Measurements from ENCODE around the gene RPL4. TPM values are rescaled to one million over a fixed set of nuclear protein-coding genes. Genes with fewer than 3 reads are reported as not detected.

RPL4 gene
- total RNA-seq, 6 donors from 2014 or later, result 807 to 2,526 (median 1,681) TPM

DNA sequence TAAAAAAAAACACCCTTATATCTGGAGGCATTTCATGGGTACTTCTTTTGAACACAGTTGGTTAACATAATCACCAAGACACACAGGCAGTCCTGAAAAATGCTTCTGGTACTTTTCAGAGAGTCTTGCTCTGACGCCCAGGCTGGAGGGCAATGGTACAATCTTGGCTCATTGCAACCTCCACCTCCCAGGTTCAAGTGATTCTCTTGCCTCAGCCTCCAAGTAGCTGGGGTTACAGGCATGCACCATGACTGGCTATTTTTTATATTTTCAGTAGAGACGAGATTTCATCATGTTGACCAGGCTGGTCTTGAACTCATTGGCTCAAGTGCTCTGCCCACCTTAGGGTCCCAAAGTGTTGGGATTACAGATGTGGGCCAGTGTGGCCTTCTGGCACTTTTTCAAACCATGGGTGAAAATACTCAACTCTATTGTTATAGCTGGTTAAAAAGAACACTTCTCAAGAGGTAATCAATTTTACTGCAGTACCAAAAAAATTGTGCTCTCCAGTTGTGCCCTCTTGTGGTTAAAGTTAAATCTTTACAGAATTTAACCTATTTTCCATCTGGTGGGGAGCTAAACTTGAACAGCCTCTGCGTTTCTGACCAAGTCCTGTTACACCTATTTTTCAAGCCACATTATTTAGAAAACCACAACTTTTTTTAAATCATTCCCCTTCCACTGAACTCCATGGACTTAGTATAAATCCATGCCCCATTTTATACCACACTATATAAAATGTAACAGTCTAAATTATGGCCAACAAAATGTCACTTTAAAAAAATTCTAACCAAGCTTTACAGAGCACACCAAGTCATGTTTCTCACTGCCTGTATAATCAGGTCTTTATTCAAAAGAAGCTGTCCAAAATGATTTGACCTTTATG, 5.9 kb downstream of the RPL4 start:
- no peaks in the 10 kb centered on the region for H3K27me3 ChIP-seq
- TF ChIP-seq, protein P1, sequence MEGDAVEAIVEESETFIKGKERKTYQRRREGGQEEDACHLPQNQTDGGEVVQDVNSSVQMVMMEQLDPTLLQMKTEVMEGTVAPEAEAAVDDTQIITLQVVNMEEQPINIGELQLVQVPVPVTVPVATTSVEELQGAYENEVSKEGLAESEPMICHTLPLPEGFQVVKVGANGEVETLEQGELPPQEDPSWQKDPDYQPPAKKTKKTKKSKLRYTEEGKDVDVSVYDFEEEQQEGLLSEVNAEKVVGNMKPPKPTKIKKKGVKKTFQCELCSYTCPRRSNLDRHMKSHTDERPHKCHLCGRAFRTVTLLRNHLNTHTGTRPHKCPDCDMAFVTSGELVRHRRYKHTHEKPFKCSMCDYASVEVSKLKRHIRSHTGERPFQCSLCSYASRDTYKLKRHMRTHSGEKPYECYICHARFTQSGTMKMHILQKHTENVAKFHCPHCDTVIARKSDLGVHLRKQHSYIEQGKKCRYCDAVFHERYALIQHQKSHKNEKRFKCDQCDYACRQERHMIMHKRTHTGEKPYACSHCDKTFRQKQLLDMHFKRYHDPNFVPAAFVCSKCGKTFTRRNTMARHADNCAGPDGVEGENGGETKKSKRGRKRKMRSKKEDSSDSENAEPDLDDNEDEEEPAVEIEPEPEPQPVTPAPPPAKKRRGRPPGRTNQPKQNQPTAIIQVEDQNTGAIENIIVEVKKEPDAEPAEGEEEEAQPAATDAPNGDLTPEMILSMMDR (IDR thresholded peaks at IDR 0.05), result peak in 3 of 6 experiments; percentile 4 to 25 (median 20)
- no peak for TF ChIP-seq POLR2A (IDR thresholded peaks at IDR 0.05)
- H3K9me3 ChIP-seq, result no peaks in the 10 kb centered on the region
- H3K27ac ChIP-seq, result peak overlapping the region in 3 of 4 donors; percentile 89 to 94 (median 92)
- ATAC-seq (ENCODE audit: low FRiP score in 2 of 2) (no peak), DNase-seq (no peak)
- H3K4me1 ChIP-seq, result peaks cover 22 to 58% (median 31%) of the 10 kb centered on the region in 4 donors
- peaks cover 33 to 74% (median 58%) of the 10 kb centered on the region in 4 donors for H3K36me3 ChIP-seq
- H3K4me3 ChIP-seq, result peak overlapping the region in 1 of 4 donors; percentile 96
- 55 to 68% methylated on average over 3 of the region's 3 CpGs for WGBS, 2 donors

DNA sequence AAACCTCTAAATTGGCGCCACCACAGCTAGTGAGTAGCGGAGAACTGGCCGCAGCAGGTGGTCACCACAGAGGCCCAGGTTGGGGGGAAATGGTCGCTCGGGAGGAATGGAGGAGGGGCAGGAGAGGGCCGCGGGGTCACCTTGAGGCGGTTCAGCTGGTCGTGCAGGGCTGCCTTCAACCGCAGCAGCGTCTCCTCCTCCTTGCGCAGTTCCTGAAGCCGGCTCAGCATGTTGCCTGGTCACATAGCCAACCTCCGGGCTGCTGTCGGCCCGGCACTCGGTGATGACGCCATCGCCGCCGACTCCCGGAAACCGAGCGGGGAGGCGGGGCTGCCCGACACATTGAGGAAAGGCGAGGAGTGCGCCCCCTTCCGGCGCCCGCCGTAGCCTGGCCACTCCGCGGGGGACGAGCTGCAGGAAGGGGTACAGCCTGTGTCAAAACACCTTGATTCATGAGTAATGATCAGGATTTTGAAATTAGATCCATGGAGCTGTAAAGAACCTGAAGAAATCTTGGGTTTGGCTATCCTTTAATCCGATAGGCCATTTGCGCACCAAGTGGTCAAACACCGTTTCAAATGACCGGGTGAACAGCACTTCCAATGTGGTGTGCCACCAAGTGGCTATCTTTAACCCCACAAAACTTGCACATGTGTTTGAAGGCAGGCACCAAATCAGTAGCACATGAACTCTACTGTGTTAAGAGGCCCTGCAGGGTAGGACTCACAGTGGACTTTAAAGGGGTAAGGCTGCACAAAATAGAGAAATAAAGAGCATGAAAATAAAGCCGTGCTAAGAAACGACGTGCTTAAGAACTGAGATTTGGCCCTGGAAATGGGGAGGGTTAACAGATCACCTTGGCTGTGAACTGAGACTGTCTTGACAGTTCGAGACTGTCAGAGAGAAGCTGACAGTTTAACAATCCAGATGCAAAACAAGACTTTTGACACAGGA, 6.9 kb downstream of the RPL4 start, which contains the start of gene SNAPC5:
Gene SNAPC5, minus strand, starts transcription at position 261 of the 954 bp plus-strand sequence. Its CDS starts 31 bp downstream, at position 230.
- 11 to 20% methylated on average over 17 to 42 of the region's 43 CpGs for WGBS, 2 donors
- peaks cover 13 to 49% (median 22%) of the 10 kb centered on the region in 4 donors for H3K4me1 ChIP-seq
- peak within 1 kb of the TSS; percentile 82 to 96 (median 91) for H3K4me3 ChIP-seq
- peak; percentile 98 to 99 for DNase-seq
- H3K27me3 ChIP-seq, result no peaks in the 10 kb centered on the region
- peak; percentile 98 for ATAC-seq (ENCODE audit: low FRiP score in 2 of 2)
- no peaks in the 10 kb centered on the region for H3K9me3 ChIP-seq
- peak in 1 of 4 donors; percentile 61 for TF ChIP-seq EP300 (IDR thresholded peaks at IDR 0.05)
- TF ChIP-seq POLR2AphosphoS5 (IDR thresholded peaks at IDR 0.05), result peak; percentile 92 to 94
- TF ChIP-seq POLR2A (IDR thresholded peaks at IDR 0.05), result peak in 2 of 4 donors; percentile 60 to 88
- TF ChIP-seq, protein P1 (IDR thresholded peaks at IDR 0.05), result peak; percentile 93 to 98 (median 98)
- H3K27ac ChIP-seq, result peak within 1 kb of the TSS; percentile 89 to 96 (median 93)
- H3K36me3 ChIP-seq, result peaks cover 33 to 78% (median 58%) of the 10 kb centered on the region in 4 donors

- H3K36me3 ChIP-seq, result peaks cover 29 to 78% (median 53%) of the 10 kb centered on the region in 4 donors
- peak overlapping the region; percentile 82 to 96 (median 91) for H3K4me3 ChIP-seq
These were observed 7.6 kb downstream of the RPL4 start for GRCh38 chr15:66496951-66497501.

GRCh38 chr15:66494262-66494661, 10.4 kb downstream of the RPL4 start:
- TF ChIP-seq POLR2A (IDR thresholded peaks at IDR 0.05) (no peak), POLR2AphosphoS5 (IDR thresholded peaks at IDR 0.05) (no peak), EP300 (IDR thresholded peaks at IDR 0.05) (no peak)
- TF ChIP-seq, protein P1 (IDR thresholded peaks at IDR 0.05), result no peak
- H3K4me3 ChIP-seq, result no peak overlapping the region
- H3K27me3 ChIP-seq, result no peaks in the 10 kb centered on the region
- H3K36me3 ChIP-seq, result peaks cover 12 to 78% (median 42%) of the 10 kb centered on the region in 4 donors
- H3K4me1 ChIP-seq, result peaks cover 7 to 39% (median 20%) of the 10 kb centered on the region in 4 donors
- DNase-seq, result no peak
- ATAC-seq (ENCODE audit: low FRiP score in 2 of 2), result no peak
- WGBS, 2 donors, result 66 to 78% methylated on average over 2 of the region's 2 CpGs
- no peak overlapping the region for H3K27ac ChIP-seq
- no peaks in the 10 kb centered on the region for H3K9me3 ChIP-seq

More at GRCh38 chr15:66496951-66497501, 7.6 kb downstream of the RPL4 start:
- ATAC-seq (ENCODE audit: low FRiP score in 2 of 2), result peak; percentile 30 to 37
- Histone ChIP-seq H3K27me3 (no peaks in the 10 kb centered on the region), H3K27ac (peak overlapping the region; percentile 89 to 96 (median 93)), H3K9me3 (no peaks in the 10 kb centered on the region), H3K4me1 (peaks cover 9 to 41% (median 20%) of the 10 kb centered on the region in 4 donors)
- TF ChIP-seq, protein P1 (IDR thresholded peaks at IDR 0.05), result no peak
- TF ChIP-seq POLR2A (IDR thresholded peaks at IDR 0.05) (no peak), POLR2AphosphoS5 (IDR thresholded peaks at IDR 0.05) (no peak), EP300 (IDR thresholded peaks at IDR 0.05) (no peak)
- peak in 1 of 2 donors; percentile 22 for DNase-seq
- 13 to 16% methylated on average over 17 of the region's 17 CpGs for WGBS, 2 donors

Measured in upper lobe of left lung (tissue), 6 donors.